Stimulated activated CD8-positive, alpha-beta memory T cell treated with anti-CD3 and anti-CD28 coated beads, Interleukin-15, amount 100 ng/mL, for 24 hours (primary cell): ENCODE results near the gene GTF2H2C.
"Not testable (repeated sequence)": the region's sequence is repeated elsewhere in the genome, so short reads cannot be mapped to it uniquely, and the experiment has no call there.

Experiments
- DNase-seq: peaks from one replicate; pipeline ENCODE4 v3.0.0-alpha.2; 2020; ENCODE audit warnings: low read depth

GTF2H2C gene

DNA sequence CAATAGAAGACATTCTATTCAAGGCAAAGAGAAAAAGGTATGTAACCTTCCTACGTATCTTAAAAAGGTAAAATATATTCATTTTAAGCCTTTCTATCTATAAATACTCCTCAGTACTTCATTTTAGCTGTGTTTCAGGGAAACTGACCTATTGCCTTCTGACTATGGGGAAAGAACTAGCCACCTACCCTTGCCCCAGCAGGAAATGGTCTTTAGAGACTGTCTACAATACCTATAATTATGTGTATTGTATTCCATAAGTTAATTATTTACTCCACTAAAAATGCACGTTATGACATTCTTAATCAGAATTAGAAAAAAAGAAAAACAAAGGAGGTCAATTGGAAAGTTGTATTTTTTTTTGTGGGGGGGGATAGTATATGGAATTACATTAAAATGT is 6.2 kb downstream of the GTF2H2C start:
- DNase-seq = not testable (repeated sequence)

DNA sequence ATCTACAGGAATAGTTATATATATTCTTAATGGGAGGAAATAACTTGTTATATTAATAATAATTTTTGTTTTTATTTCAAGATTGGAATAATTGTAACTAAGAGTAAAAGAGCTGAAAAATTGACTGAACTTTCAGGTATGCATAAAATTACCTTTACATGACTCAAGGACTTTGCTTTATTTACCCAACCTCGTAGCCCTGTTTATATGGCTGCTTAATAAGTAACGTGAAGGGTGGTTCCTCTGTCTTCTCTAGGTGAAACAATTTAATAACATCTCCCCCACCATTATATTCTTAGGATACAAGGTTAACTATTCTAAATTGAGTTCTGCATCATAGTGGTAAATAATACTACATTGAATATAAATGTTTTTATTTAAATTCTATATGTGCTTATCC is 8.1 kb downstream of the GTF2H2C start:
- DNase-seq = not testable (repeated sequence)

DNA sequence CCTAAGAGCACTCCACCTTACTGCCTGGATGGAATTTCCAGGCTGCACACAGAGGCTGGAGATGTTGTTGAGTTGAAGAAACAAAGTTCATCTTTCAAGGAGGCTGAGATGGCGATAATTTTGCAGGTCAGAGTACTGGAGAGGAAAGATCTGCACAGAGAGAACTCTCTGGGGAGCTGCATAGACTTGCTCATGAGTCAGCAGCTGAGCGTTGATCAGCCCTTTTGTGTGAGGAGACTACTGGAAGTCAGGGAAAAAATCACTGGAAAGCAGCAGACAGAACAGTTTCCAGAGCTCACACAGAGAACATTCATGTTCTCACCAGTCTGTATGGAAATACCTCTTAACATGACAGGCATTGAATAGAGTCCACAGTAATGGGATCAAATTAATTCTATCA is 23.4 kb downstream of the GTF2H2C start:
- DNase-seq = not testable (repeated sequence)

DNA sequence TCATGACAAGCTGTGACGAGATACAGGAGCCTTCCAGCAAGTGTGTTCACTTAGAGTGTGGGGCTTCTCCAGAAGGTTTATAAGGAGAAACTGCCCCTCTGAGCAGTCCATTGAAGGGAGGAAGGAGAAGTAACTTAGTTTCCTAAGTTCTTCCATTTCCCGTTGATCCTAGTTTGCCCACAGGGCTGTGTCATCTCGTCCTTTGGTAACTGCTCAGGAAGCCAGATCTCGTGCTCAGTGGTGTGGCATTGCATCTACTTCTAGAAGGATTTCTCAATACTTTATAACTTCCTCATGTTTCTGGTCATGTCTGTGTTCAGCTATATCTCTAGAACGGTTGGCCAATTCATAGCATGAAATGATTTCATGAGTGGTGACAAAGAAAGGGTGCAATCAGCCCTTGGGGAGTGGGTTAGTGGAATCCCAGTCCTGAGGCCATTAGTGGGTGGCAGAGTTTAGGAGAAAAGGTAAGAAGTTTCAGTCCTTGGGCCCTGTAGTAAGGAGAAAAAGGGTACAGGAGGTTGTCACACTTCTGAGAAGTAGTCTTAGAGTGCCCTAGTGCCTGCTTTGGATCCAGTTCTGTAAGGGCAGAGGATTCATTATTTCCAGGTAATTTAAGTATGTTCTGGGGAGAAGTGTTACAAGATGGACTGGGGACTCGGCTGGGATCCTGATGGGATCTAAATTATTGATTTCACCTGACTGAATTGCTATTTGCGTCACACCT is 36.3 kb downstream of the GTF2H2C start:
- not testable (repeated sequence) for DNase-seq

DNA sequence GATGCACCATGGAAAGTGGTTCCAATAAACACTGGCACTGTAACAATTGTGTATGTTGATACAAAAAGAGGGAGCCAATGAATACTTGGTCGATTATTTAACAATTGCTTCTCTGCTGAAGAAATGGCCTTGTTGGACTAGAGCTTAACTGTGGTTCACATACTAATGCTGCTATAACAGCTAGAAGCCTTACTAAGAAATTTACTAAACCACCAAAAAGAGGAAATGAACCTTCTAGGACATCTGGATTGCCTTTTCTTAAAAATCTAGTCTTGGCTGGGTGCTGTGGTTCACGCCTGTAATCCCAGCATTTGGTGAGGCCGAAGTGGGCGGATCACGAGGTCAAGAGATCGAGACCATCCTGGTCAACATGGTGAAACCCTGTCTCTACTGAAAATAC is 42.0 kb downstream of the GTF2H2C start:
- DNase-seq = not testable (repeated sequence)

DNA sequence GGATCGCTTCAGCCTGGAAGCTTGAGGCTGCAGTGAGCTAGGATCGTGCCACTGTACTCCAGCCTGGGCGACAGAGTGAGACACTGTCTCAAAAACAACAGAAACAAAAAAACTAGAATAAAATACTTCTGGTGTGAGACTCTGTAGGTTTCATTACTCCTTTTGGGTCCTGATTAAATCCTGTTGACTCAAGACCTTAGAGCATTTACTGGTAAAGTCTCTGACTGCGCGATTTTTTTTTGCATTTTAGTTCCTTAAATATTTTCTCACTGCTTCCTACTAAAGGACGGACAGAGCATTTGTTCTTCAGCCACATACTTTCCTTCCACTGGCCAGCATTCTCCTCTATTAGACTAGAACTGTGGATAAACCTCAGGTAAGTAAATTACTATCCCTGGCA is 46.8 kb downstream of the GTF2H2C start:
- DNase-seq = not testable (repeated sequence)

DNA sequence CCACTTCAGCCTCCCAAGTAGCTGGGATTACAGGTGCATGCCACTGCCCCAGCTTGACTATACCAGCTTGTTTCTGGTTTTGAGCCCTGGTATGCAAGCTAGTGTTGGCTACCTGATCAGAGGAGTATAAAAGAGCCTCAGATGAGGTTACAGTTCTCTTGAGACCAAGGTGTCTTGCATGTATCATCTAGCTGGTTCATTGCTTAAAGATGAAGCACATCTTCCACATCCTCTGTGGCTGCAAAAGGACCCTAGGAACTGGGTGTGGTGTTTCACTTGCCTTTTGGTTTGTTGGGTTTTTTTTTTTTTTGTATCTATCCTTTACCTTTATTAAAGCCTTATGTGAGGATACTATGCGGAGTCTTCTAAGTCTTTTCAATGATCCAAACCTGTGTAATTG is 47.8 kb downstream of the GTF2H2C start:
- not testable (repeated sequence) for DNase-seq

DNA sequence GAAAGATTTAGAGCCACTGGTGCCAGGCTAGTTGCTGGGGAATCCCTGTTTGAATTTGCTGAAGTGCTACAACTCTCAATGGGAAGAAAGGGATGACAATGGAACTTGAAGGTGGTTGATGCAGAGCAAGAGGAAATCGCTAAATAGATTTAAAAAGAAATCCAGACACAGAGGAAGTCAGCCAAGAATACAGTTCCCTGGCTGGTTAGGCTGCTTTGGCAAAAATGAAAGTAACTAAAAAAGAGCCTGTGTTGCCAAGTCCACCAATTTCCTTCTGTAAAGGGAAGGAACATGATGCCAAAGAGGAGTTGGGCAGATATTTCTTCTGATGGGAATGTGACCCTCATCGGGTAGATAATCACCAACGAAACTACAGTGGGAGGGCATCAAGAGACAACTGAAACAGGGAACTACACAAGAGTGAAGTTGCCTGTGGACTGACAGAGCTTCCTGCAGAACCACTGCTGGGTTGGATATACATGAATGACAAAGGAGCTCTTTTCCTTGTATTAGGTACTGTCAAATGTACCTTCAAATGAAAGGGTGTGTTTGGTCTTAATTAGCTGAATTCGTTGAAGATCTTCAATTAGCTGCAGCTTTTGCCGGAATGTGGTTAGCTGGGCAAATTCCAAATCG is 49.0 kb downstream of the GTF2H2C start:
- not testable (repeated sequence) for DNase-seq

DNA sequence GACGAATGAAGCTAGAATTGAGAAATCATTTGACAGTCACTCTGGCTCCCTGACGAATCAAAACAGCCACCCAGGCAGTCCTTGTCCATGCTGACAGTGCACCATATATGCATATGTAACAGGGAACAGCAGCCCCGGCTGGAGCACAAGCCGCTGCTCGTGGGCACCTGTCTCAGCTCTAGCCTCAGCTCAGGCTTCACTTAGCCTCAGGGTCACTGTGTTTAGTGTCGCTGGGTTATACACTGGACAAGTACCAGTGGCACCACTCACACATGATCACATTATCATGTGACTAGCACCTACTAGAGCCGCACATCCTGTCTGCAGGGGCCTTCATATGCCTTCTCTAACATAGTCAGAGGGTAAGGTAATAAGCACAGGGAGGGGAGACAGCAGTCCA is 54.9 kb downstream of the GTF2H2C start:
- DNase-seq = not testable (repeated sequence)

DNA sequence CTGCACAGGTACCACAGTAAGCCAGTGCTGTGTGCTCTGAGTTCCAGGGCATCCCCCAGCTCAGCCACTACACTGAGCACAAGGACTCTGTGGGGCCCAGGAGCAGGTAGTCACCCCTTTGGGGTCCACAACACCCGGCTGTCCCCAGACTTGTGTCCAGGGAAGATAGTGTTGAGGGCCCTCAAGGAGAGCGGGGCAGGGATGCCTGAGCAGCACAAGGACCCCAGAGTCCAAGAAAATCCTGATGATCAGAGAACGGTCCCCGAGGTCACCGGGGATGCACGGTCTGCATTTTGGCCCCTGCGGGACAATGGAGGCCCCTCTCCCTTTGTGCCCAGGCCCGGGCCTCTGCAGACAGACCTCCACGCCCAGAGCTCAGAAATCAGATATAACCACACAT is 71.9 kb downstream of the GTF2H2C start:
- DNase-seq = peak; percentile 0
